HepG2 (cell line): Measurements from ENCODE around the gene KIAA1755. TPM values are rescaled to one million over a fixed set of nuclear protein-coding genes. Genes with fewer than 3 reads are reported as not detected.

Source experiments
- ATAC-seq: fragments of 200-7000 bp; cut with Tn5 transposase; 3 replicates; pipeline ENCODE4 v1.9.1; 2020; ENCODE audit warnings: mild to moderate bottlenecking, moderate library complexity
- BruUV-seq: library from RNA; stranded (reverse); fragments of 400-500 nt; replicated peaks from 2 replicates; lab custom pipeline; 2021; lab: Mats Ljungman, UMichigan
- CTCF ChIA-PET: fragments of 300-600 bp; formaldehyde crosslinking; extraction: SDS; loops from one replicate; lab custom pipeline; 2021; ENCODE audit warnings: low total read pairs, inconsistent platforms, low intra/inter-chr PET ratio; lab: Yijun Ruan, JAX
- POLR2A ChIA-PET: fragments of 350-600 bp; sonication (Branson Sonifier 250); formaldehyde crosslinking; loops from one replicate; lab custom pipeline; 2020; ENCODE audit warnings: antibody characterized with exemption, inconsistent platforms; lab: Yijun Ruan, JAX
- DNase-seq: peaks from one replicate; pipeline ENCODE4 v3.0.0-alpha.2; 2015; ENCODE audit warnings: low spot score
- FAIRE-seq: peaks from 3 replicates; lab custom pipeline; 2011; peaks lifted over from hg19 to GRCh38; lab: Jason Lieb, UNC
- H2AFZ ChIP-seq: one replicate; pipeline ENCODE4 v1.6.1; 2011; ENCODE audit warnings: low read length, inconsistent platforms
- H3K27ac ChIP-seq: fragments of 300-600 bp; 3 replicates; pipeline ENCODE4 v1.8.0; 2011; ENCODE audit warnings: mixed run types, mild to moderate bottlenecking, mixed read lengths, low read length, inconsistent platforms; ENCODE audit not compliant: insufficient read depth; ENCODE audit errors: extremely low read length
- H3K27me3 ChIP-seq, 2 experiments: fragments of 200-600 bp in 1 of 2; 2 replicates in 1 of 2; 3 replicates in 1 of 2; pipeline versions ENCODE4 v1.6.0 to v1.8.0; 2011; ENCODE audit warnings: low read length in 2 of 2, mild to moderate bottlenecking in 2 of 2, moderate library complexity in 2 of 2, inconsistent platforms in 1 of 2; ENCODE audit not compliant: insufficient read depth in 2 of 2, control insufficient read depth in 1 of 2
- H3K36me3 ChIP-seq, 2 experiments: fragments of 200-600 bp in 1 of 2; replicated peaks in 1 of 2; 2 replicates in 1 of 2; 3 replicates in 1 of 2; pipeline versions ENCODE4 v1.5.1 to v1.8.0; 2011; ENCODE audit warnings: low read length in 2 of 2, inconsistent platforms in 1 of 2; ENCODE audit not compliant: insufficient read depth in 2 of 2, control insufficient read depth in 1 of 2
- H3K4me1 ChIP-seq: 2 replicates; pipeline ENCODE4 v1.5.1; 2012; ENCODE audit warnings: low read length, inconsistent platforms; ENCODE audit not compliant: insufficient read depth
- H3K4me2 ChIP-seq: 2 replicates; pipeline ENCODE4 v1.6.0; 2011; ENCODE audit warnings: low read depth, low read length, inconsistent platforms
- H3K4me3 ChIP-seq, 3 experiments: fragments of 200-600 bp in 1 of 3; sonication (generic), shearing (Covaris generic) in 1 of 3; replicated peaks in 1 of 3; 2 replicates each; pipeline ENCODE4 v1.5.1; 2011 to 2016; ENCODE audit warnings: low read length in 3 of 3, inconsistent platforms in 2 of 3, low read depth in 2 of 3, mild to moderate bottlenecking in 2 of 3, control low read depth in 1 of 3, mixed read lengths in 1 of 3; ENCODE audit not compliant: insufficient read depth in 1 of 3
- H3K79me2 ChIP-seq: one replicate; pipeline ENCODE4 v1.6.1; 2011; ENCODE audit warnings: low read length, inconsistent platforms; ENCODE audit not compliant: insufficient read depth
- H3K9ac ChIP-seq: 2 replicates; pipeline ENCODE4 v1.6.0; 2011; ENCODE audit warnings: mild to moderate bottlenecking, low read depth, low read length, inconsistent platforms; ENCODE audit not compliant: insufficient read depth
- H3K9me3 ChIP-seq: 2 replicates; pipeline ENCODE4 v1.5.1; 2012; ENCODE audit warnings: mild to moderate bottlenecking, low read length
- H4K20me1 ChIP-seq: 2 replicates; pipeline ENCODE4 v1.6.0; 2011; ENCODE audit warnings: inconsistent platforms, mild to moderate bottlenecking, low read length, moderate library complexity; ENCODE audit not compliant: insufficient read depth
- AFF4 ChIP-seq: sonication (generic); formaldehyde crosslinking; IDR thresholded peaks from 2 replicates; pipeline ENCODE4 v1.4.0; 2020; ENCODE audit warnings: missing genetic modification reagents
- FIP1L1 ChIP-seq: fragments of 200-400 bp; formaldehyde crosslinking; IDR thresholded peaks from 2 replicates; pipeline ENCODE4 v1.6.1; 2018; ENCODE audit warnings: low read depth, mild to moderate bottlenecking, low read length, moderate library complexity, borderline replicate concordance; ENCODE audit not compliant: insufficient read depth
- PTBP1 ChIP-seq: fragments of 200-400 bp; formaldehyde crosslinking; IDR thresholded peaks from 2 replicates; pipeline ENCODE4 v1.6.1; 2018; ENCODE audit warnings: low read length, low read depth; ENCODE audit not compliant: poor library complexity, severe bottlenecking
- ZBTB1 ChIP-seq: sonication (generic); formaldehyde crosslinking; IDR thresholded peaks from 2 replicates; pipeline ENCODE4 v1.4.0; 2020; ENCODE audit warnings: missing genetic modification reagents, borderline replicate concordance
- ZMYM3 ChIP-seq: sonication (generic); formaldehyde crosslinking; IDR thresholded peaks from 2 replicates; pipeline ENCODE4 v1.5.1; 2020; ENCODE audit warnings: mild to moderate bottlenecking, missing genetic modification reagents
- WGBS: methylation state at CpG from one replicate; pipeline ENCODE4 v1.1.6; 2017; ENCODE audit warnings: low lambda C conversion rate; 5-methylcytosine and 5-hydroxymethylcytosine counted together
- in situ Hi-C: cut with HindIII; loops from 2 replicates; pipeline ENCODE4 v1.10.0; 2017; ENCODE audit warnings: low pct_unique_long_range_greater_than_20kb; ENCODE audit not compliant: extremely low pct_ligation_motif_present
- intact Hi-C: fragments of 100-400 bp; cut with micrococcal nuclease; formaldehyde crosslinking; loops from one replicate; pipeline ENCODE4 v1.10.0; 2022; ENCODE audit not compliant: unreplicated experiment
- polyA plus RNA-seq, 8 experiments: library from polyadenylated mRNA; depleted of rRNA in 3 of 8; stranded (reverse) in 7 of 8; unstranded in 1 of 8; fragments of >200 nt; fragmentation: Illumina TruSeq in 4 of 8; extraction: Trizol in 4 of 8; gene quantifications; 2 replicates each; pipeline versions ENCODE4 v1.2.1 to v1.2.3, GENCODE V29; 2011 to 2016; ENCODE audit warnings: low read depth in 4 of 8, missing spikeins in 1 of 8, mixed read lengths in 1 of 8; ENCODE audit not compliant: insufficient read depth in 1 of 8
- total RNA-seq, 5 experiments: library from RNA; depleted of rRNA; stranded (reverse); fragments of >200 nt; fragmentation: Illumina TruSeq; extraction: Trizol; gene quantifications; 2 replicates each; pipeline ENCODE4 v1.2.3, GENCODE V29; 2016; ENCODE audit warnings: low read depth in 1 of 5
- TF ChIP-seq, protein P1 (sequence below): sonication (generic); formaldehyde crosslinking; IDR thresholded peaks from 2 replicates; pipeline ENCODE4 v1.8.0; 2022; ENCODE audit warnings: mild to moderate bottlenecking, missing genetic modification reagents, borderline replicate concordance
- TF ChIP-seq, protein P2 (sequence below): fragments of 450-650 bp; IDR thresholded peaks from 2 replicates; pipeline ENCODE4 v1.6.1; 2016

KIAA1755 gene
- total and polyA plus RNA-seq, 2 of the 13 experiments (the other 11 are each of a cell fraction or from before 2014, with no cell fraction given), result 0.04 TPM; not detected in 1

DNA sequence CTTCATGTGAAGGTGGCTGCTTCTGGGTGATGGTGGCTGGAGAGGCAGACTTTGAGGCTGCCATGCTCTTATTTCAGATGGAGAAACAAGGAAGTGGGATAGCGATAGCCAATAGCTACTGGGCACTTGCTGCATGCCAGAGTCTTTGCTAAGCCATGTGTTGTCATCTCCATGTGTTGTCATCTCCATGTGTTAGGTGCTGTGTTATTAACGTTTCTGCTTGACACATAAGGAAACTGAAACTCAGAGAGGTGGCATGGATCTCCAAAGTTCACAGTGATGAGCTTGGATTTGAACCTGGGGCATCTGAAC lies 16.9 kb downstream of the KIAA1755 start:
- no peak overlapping the region for H3K4me3 ChIP-seq
- DNase-seq, result no peak
- CTCF ChIA-PET, result no interaction called here
- WGBS, result 26% methylated on average over 2 of the region's 2 CpGs
- H3K4me2 ChIP-seq, result no peak overlapping the region
- ATAC-seq, result no peak
- H3K36me3 ChIP-seq, result no peaks in the 10 kb centered on the region
- intact Hi-C loops (no loop called here), in situ Hi-C loops (no loop called here)
- H3K9ac ChIP-seq, result no peak overlapping the region
- POLR2A ChIA-PET, result no interaction called here
- H4K20me1 ChIP-seq, result no peaks in the 10 kb centered on the region
- FAIRE-seq, result no peak
- H3K4me1 ChIP-seq, result no peaks in the 10 kb centered on the region
- H3K27me3 ChIP-seq, result no peaks in the 10 kb centered on the region
- peaks cover 39% of the 10 kb centered on the region for H3K9me3 ChIP-seq
- no peak overlapping the region for H3K27ac ChIP-seq
- BruUV-seq, result no TSS peak
- TF ChIP-seq ZMYM3, result no peak
- TF ChIP-seq AFF4, result no peak
- no peak for TF ChIP-seq PTBP1
- TF ChIP-seq, protein P1, sequence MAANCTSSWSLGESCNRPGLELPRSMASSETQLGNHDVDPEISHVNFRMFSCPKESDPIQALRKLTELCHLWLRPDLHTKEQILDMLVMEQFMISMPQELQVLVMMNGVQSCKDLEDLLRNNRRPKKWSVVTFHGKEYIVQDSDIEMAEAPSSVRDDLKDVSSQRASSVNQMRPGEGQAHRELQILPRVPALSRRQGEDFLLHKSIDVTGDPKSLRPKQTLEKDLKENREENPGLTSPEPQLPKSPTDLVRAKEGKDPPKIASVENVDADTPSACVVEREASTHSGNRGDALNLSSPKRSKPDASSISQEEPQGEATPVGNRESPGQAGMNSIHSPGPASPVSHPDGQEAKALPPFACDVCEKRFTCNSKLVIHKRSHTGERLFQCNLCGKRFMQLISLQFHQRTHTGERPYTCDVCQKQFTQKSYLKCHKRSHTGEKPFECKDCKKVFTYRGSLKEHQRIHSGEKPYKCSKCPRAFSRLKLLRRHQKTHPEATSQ, result no peak
- TF ChIP-seq, protein P2, sequence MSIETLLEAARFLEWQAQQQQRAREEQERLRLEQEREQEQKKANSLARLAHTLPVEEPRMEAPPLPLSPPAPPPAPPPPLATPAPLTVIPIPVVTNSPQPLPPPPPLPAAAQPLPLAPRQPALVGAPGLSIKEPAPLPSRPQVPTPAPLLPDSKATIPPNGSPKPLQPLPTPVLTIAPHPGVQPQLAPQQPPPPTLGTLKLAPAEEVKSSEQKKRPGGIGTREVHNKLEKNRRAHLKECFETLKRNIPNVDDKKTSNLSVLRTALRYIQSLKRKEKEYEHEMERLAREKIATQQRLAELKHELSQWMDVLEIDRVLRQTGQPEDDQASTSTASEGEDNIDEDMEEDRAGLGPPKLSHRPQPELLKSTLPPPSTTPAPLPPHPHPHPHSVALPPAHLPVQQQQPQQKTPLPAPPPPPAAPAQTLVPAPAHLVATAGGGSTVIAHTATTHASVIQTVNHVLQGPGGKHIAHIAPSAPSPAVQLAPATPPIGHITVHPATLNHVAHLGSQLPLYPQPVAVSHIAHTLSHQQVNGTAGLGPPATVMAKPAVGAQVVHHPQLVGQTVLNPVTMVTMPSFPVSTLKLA, result peak; percentile 91
- no peak for TF ChIP-seq ZBTB1 (CRISPR knock-in tag)
- no peak for TF ChIP-seq FIP1L1
- H2AFZ ChIP-seq, result no peak overlapping the region
- no peaks in the 10 kb centered on the region for H3K79me2 ChIP-seq
